ENCODE measurements around the gene TMOD1.

Gene TMOD1

DNA sequence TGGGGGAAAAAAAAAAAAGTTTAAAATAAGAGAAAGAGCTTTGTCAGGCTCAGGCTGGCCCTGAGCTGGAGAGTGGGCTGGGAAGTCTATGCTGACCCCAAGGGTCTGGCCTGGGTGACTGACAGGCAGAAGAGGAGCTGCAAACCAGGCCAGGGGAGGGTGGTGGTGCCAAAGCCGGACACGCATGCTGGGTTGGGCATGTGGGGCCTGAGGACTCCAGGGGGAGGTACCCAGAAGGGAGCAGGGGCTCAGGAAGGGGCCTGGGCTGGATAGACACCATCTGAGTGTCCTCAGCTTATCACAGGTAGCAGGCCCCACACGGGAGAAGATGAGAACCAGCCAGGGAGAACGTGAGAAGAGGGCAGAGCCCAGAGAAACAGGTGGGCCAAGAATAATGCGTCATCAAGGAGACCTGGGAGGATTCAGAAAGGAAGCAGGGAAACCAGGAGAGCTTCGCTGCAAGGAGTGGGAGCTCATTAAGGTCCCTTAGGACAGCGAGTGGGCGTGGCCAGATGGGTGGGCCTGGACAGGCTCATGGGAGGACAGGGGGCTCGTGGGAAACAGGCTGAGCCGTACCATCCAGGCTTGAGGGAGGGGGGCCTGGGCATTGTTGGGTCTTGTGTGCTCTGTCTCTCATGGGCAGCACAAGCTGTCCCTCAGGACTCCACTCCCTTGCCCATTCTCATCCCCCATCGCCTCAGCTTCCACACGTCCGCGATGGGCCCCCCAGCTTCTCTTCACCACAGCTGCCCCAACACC, 16.0 kb downstream of the TMOD1 start:
- H3K9me3 ChIP-seq, result no peaks in the 10 kb centered on the region
- no peak for DNase-seq (ENCODE audit: low spot score in 2 of 2)
- H3K4me1 ChIP-seq, result no peaks in the 10 kb centered on the region
- H3K4me3 ChIP-seq, result no peak overlapping the region
- no peaks in the 10 kb centered on the region for H3K36me3 ChIP-seq (replicated peaks)
- in situ Hi-C loops (cut with MboI; ENCODE audit: low sequenced_read_pairs), result no loop called here
- H3K27me3 ChIP-seq (ENCODE audit: low read depth), result no peaks in the 10 kb centered on the region

DNA sequence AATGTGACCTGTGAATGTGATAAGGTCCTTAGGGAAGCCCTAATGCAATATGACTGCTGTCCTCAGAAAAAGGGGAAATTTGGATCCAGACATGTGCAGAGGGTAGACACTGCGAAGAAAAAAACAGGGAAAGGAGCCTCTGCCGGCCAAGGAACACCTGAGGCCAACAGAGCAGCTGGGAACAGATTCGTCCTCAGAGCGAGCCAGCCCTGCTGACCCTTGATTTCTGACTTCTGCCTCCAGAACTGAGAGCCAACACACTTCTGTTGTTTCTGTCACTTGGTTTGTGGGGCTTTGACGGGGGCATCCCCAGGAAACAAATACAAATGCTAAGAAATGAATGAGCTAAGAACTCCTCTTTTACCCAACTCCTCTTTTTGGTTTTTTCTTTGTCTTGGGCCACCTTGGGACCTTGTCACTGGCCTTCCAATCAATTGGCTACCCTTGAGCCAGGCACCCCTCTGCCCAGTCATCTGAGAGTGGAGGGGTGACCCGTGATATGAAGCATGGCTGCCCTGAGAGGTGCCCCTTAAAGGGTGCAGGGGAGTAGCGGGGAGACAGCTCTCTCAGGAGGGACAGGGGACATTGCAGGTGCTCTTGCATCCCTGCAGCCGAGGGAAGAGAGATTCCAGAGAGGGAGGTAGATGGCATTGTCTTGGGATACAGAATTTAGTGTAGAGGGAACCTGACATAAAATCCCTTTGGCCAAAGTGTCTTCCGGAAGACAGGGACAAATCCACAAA, 16.9 kb downstream of the TMOD1 start:
- Histone ChIP-seq H3K9me3 (no peaks in the 10 kb centered on the region), H3K4me1 (no peaks in the 10 kb centered on the region), H3K4me3 (no peak overlapping the region), H3K36me3 (replicated peaks) (no peaks in the 10 kb centered on the region), H3K27me3 (ENCODE audit: low read depth) (no peaks in the 10 kb centered on the region)
- in situ Hi-C loops (cut with MboI; ENCODE audit: low sequenced_read_pairs), result no loop called here
- no peak for DNase-seq (ENCODE audit: low spot score in 2 of 2)

DNA sequence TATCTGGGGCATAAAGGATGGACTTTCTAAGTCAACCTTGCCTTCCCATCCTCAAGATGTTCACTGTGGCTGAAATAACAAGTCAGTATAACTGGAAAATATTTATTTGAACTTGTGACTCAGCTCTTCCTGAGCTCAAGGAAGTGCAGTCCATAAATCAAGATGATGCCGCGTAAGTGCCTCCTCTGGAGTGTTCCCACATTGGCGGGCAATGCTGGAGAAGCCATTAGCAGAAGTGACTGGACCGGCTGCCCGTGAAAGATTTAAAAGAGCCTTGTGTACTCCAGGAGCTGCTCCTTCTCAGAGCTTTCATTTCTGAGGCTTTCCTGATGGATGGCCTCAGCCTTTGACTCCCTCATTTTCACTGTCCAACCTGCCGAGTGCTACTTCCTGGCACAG, 17.4 kb downstream of the TMOD1 start:
- no peaks in the 10 kb centered on the region for H3K27me3 ChIP-seq (ENCODE audit: low read depth)
- H3K4me3 ChIP-seq, result no peak overlapping the region
- no peaks in the 10 kb centered on the region for H3K9me3 ChIP-seq
- no peaks in the 10 kb centered on the region for H3K4me1 ChIP-seq
- DNase-seq (ENCODE audit: low spot score in 2 of 2), result no peak
- no peaks in the 10 kb centered on the region for H3K36me3 ChIP-seq (replicated peaks)
- in situ Hi-C loops (cut with MboI; ENCODE audit: low sequenced_read_pairs), result no loop called here

DNA sequence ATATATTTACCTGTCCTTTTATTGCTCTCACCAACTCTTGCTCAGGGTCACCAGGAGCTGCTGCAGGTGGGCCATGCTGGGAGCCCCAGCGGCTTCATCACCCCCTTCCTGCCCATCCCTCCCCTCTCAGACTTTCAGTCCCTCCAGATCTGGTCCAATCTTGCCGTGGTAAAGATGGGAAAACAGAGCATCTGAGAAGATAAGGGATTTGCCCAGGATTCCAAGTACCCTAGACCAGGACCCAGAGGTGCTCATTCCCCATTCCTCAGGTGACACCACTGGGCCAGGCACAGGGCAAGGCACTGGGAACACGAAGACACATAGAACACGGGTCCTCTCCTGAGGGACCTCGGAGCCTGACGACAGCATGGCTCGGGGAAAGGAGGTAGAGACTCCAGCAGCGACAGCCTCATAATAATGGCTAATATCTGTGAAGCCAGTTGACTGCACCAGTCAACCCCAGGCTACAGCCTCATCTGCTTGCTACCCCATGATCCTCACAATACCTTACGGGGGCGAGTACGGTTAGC, 18.0 kb downstream of the TMOD1 start:
- H3K27me3 ChIP-seq (ENCODE audit: low read depth), result no peaks in the 10 kb centered on the region
- H3K36me3 ChIP-seq (replicated peaks), result no peaks in the 10 kb centered on the region
- H3K4me1 ChIP-seq, result no peaks in the 10 kb centered on the region
- in situ Hi-C loops (cut with MboI; ENCODE audit: low sequenced_read_pairs), result no loop called here
- H3K4me3 ChIP-seq, result no peak overlapping the region
- no peaks in the 10 kb centered on the region for H3K9me3 ChIP-seq
- no peak for DNase-seq (ENCODE audit: low spot score in 2 of 2)

DNA sequence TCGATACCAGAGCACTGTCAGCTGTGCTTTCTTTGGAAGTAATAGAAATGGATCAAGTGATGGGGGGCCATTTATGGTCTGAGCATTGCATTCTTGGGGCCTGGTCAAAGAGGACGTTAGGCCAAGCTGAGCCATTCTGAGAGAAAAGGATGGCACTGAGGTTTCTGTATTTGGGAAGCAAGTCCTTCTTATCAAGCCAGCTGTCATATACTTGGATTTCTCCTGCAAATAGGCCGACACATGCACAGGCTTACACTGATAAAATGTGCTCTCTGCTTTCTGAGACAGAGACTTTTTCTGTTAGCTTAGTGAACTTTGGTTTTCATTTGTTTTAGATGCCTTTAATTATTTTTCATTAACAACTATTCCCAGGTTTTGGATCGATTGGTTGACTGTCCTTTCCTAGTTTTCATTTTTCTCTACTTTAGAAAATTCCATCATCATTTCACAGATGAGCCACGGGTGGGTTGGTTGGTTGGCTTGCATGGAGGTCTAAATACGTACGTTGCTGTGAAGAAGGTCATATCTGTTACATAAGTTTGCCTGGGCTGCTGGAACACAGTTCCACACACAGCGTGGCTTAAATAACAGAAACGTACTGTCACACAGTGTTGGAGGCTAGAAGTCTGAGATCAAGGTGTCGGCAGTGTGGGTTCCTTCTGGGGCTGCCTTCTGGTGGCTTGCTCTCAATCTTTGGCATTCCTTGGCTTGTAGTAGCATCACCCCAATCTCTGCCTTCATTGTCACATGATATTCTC, 20.3 kb downstream of the TMOD1 start:
- no peak for DNase-seq (ENCODE audit: low spot score in 2 of 2)
- Histone ChIP-seq H3K4me3 (no peak overlapping the region), H3K9me3 (no peaks in the 10 kb centered on the region), H3K27me3 (ENCODE audit: low read depth) (no peaks in the 10 kb centered on the region), H3K36me3 (replicated peaks) (no peaks in the 10 kb centered on the region), H3K4me1 (no peaks in the 10 kb centered on the region)
- in situ Hi-C loops (cut with MboI; ENCODE audit: low sequenced_read_pairs), result no loop called here

DNA sequence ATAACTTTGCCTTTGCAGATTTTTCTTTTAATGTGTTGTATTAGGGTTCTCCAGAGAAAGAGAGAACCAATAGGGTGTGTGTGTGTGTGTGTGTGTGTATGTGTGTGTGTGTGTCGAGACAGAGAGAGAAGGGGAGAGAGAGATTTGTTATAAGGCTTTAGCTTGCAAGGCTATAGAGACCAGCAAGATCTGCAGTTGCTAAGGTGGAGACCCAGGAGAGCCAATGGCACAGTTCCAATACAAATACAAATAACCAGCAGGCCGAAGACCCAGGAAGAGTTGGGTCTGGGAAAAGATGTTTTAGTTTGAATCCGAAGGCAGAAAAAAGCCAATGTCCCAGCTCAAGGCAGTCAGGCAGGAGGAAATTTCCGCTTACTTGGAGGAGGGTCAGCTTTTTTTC, 23.0 kb downstream of the TMOD1 start:
- DNase-seq (ENCODE audit: low spot score in 2 of 2), result no peak
- H3K9me3 ChIP-seq, result no peaks in the 10 kb centered on the region

DNA sequence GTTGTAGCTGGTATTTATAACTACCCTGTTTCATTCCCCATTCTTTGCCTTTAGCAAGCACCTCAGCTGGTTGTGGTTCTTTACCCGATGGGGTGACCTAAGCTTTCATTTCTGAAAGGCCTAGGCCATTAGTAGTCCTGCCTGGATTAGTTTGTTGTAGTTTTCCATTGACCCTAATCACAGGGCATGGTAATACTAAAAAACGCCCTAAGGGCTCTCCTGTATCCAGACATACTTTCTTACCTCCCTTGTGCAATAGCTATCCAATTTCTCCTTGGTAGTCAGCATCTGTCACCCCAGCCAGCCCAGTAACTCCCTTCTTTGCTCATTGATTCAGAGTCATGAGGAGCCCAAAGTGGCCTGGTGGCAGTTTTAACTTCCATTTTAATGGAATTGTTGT, 24.0 kb downstream of the TMOD1 start:
- no peaks in the 10 kb centered on the region for H3K36me3 ChIP-seq (replicated peaks)
- no peaks in the 10 kb centered on the region for H3K27me3 ChIP-seq (ENCODE audit: low read depth)
- in situ Hi-C loops (cut with MboI; ENCODE audit: low sequenced_read_pairs), result no loop called here
- H3K4me3 ChIP-seq, result no peak overlapping the region
- H3K4me1 ChIP-seq, result no peaks in the 10 kb centered on the region
- DNase-seq (ENCODE audit: low spot score in 2 of 2), result no peak
- H3K9me3 ChIP-seq, result no peaks in the 10 kb centered on the region

More for the DNA sequence above, 23.0 kb downstream of the TMOD1 start:
- Histone ChIP-seq H3K4me3 (no peak overlapping the region), H3K4me1 (no peaks in the 10 kb centered on the region), H3K27me3 (ENCODE audit: low read depth) (no peaks in the 10 kb centered on the region), H3K36me3 (replicated peaks) (no peaks in the 10 kb centered on the region)
- in situ Hi-C loops (cut with MboI; ENCODE audit: low sequenced_read_pairs), result no loop called here

DNA sequence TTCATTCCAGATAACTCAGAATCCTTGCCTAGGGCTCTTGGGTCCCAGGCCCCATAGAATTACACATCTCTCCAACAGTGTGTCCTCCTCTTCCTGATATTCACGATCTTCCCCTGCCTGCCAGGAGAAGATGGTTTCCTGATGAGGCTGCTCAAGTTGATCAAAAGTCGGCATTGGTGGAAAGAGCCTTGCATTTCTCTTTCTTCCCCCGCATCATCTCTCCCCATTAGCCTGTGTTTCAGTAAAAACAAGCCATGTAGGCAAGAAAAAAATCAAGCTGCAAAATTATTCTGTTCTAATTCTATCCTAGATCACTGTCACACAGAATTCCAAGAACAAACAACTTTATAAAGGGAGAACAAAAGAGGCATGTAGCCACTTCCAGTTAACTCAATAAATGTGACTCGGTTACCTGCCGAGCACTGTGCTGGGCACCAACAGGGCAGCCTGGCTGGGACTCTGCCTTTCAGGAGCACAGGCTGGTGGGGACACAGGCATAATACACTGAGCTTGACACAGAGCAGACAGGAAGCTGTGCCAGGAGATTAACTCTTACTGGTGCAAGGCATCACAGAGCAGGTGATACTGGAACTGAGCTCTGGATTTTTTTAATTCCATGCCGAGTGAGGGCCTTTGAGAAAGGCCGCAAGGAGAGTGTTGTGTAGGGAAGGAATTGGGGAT, 25.6 kb downstream of the TMOD1 start:
- Histone ChIP-seq H3K27me3 (ENCODE audit: low read depth) (no peaks in the 10 kb centered on the region), H3K4me1 (no peaks in the 10 kb centered on the region), H3K9me3 (no peaks in the 10 kb centered on the region), H3K36me3 (replicated peaks) (no peaks in the 10 kb centered on the region), H3K4me3 (no peak overlapping the region)
- in situ Hi-C loops (cut with MboI; ENCODE audit: low sequenced_read_pairs), result no loop called here
- no peak for DNase-seq (ENCODE audit: low spot score in 2 of 2)

DNA sequence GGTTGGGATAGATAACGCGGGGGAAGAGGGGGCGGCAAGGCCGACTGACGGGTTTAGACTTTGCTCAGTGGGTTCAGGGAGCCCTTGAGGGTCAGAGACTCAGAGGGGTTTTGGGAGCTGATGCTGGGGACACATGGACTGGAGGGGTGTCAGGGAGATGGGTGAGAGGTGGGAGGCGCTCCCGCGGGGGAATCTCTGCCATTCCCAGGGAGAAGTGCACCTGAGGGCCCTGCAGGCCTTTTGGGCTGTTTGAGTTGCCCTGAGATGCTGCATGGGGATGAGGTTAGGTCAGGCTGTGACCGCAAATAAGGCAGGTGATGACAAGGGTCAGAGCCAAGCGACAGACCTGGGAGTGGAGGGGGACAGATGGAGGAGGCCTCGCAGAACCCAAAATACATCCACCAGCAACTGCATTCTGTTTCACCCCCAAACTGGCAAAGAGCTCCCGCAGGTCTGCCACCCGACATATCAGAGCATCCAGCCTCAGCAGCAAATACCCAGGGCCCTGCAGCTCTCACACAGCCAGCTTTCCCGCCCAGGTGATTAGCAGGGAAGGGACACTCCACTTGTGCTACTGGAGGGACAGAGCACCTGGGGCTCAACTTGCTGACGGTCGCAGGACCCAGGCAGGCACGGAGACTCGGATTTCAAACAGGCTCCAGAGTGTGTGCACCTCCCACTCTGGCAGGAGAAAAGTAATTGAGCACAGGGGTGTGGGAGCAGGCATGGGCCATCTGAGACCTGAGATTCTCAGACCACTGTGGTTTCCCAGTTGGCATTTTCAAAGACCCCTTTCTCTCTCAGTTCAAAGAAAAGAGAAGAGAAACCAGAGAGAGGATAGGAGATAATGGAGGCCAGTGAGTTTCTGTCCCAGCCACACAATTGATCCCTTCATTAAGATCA, 26.4 kb downstream of the TMOD1 start:
- Histone ChIP-seq H3K4me1 (no peaks in the 10 kb centered on the region), H3K27me3 (ENCODE audit: low read depth) (no peaks in the 10 kb centered on the region), H3K36me3 (replicated peaks) (no peaks in the 10 kb centered on the region), H3K9me3 (no peaks in the 10 kb centered on the region), H3K4me3 (no peak overlapping the region)
- no peak for DNase-seq (ENCODE audit: low spot score in 2 of 2)
- in situ Hi-C loops (cut with MboI; ENCODE audit: low sequenced_read_pairs), result no loop called here

DNA sequence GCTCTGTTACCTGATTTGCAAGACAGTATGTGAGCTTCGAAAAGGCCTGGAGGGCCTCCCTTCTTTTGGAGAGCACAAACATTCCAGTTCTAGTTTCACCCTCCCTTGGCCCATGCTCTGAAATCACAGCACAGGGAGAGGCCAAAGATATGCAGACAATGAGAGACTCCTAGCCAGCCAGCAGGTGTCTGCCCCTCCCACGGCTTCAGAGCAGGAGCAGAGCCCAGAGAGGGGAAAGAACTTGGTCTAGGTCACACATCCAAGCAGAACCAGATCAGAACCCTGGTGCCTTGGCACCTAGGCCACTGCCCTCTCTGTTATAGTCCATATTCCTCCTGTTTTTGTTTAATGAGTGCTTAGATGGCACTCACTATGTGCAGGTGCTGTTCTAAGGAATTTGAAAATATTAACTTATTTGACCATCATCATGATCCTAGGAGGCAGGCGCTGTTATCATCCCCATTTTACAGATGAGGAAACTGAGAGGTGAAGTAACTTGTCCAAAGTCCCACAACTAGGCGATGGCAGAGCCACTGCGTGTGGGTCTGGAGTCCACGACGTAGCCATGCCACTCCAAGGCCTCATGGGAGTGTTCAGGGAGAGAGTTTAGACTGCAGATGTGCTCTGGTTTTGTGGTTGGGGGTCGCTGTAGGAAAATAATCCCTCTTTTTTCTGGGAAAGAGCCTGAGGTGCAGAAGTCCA, 27.2 kb downstream of the TMOD1 start:
- Histone ChIP-seq H3K36me3 (replicated peaks) (no peaks in the 10 kb centered on the region), H3K4me3 (no peak overlapping the region), H3K4me1 (no peaks in the 10 kb centered on the region), H3K27me3 (ENCODE audit: low read depth) (no peaks in the 10 kb centered on the region), H3K9me3 (no peaks in the 10 kb centered on the region)
- in situ Hi-C loops (cut with MboI; ENCODE audit: low sequenced_read_pairs), result no loop called here
- peak; percentile 24 to 40 for DNase-seq (ENCODE audit: low spot score in 2 of 2)

DNA sequence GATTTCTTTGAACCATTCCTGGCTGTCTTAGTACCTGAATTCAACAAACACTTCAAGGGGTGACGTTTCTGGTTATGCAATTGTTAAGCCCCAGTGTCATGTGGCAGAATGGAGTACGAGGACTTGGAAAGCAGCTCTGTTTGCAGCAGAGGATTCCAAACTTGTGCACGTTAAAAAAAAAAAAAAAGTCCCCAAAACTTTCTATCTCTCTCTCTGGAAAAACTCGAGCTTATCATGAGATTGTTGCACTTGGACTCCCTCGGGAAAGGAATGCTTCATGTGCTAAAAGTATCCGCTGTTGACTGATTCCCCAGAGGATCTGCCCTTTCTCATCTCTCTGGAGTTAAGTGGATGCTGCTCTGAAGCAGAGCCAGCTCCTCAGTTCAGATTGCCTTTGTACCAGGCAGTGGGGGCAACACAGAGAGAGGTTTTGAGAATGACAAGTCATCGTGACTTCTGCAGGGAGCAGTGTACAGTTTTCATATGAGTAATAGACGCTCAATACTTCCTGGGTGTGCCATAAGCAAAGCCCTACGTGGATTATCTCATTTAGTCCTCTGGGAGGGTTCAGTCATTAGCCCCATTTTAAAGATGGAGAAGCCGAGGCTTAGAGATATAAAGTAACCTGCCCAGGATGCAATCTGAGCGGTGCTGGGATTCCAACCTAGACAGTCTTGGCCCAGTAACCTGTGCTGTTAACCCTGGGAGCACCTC, 28.1 kb downstream of the TMOD1 start:
- H3K36me3 ChIP-seq (replicated peaks), result no peaks in the 10 kb centered on the region
- no peaks in the 10 kb centered on the region for H3K9me3 ChIP-seq
- no peaks in the 10 kb centered on the region for H3K4me1 ChIP-seq
- H3K27me3 ChIP-seq (ENCODE audit: low read depth), result no peaks in the 10 kb centered on the region
- DNase-seq (ENCODE audit: low spot score in 2 of 2), result no peak
- in situ Hi-C loops (cut with MboI; ENCODE audit: low sequenced_read_pairs), result no loop called here
- H3K4me3 ChIP-seq, result no peak overlapping the region

DNA sequence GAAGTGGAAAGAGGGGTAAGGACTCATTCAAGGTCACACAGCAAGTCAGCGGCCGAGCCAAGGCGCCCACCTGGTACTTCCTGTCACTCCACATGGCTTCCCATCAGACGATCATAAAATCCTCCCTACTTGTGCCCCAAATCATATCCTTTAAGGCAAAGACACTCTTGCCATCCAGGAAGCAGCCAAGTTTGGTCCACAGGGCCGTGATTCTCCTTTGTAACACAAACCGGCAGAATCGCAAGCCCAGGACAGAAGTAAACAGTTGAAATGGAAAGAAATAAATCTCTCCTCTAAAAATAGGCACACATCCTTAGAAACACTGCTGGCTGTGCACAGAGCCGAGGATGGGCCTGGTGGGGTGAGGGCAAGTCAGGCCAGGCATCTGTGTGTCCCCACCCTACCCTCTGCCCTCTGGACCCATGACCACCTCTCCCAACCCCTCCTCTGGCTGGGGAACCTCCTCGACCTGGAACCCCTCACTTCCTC, 30.5 kb downstream of the TMOD1 start:
- no peaks in the 10 kb centered on the region for H3K4me1 ChIP-seq
- H3K4me3 ChIP-seq, result no peak overlapping the region
- in situ Hi-C loops (cut with MboI; ENCODE audit: low sequenced_read_pairs), result no loop called here
- H3K27me3 ChIP-seq (ENCODE audit: low read depth), result no peaks in the 10 kb centered on the region
- no peaks in the 10 kb centered on the region for H3K36me3 ChIP-seq (replicated peaks)
- DNase-seq (ENCODE audit: low spot score in 2 of 2), result no peak
- no peaks in the 10 kb centered on the region for H3K9me3 ChIP-seq

Data from HAP-1 (cell line).